ENCODE results near the gene ST3GAL6. TPM values are rescaled to one million over a fixed set of nuclear protein-coding genes. Genes with fewer than 3 reads are reported as not detected.
A peak's percentile ranks its signal among the peaks of the same experiment; 100 is the strongest.

ST3GAL6 gene
- total RNA-seq, 1 donor from 2014 or later: 2.9 TPM

DNA sequence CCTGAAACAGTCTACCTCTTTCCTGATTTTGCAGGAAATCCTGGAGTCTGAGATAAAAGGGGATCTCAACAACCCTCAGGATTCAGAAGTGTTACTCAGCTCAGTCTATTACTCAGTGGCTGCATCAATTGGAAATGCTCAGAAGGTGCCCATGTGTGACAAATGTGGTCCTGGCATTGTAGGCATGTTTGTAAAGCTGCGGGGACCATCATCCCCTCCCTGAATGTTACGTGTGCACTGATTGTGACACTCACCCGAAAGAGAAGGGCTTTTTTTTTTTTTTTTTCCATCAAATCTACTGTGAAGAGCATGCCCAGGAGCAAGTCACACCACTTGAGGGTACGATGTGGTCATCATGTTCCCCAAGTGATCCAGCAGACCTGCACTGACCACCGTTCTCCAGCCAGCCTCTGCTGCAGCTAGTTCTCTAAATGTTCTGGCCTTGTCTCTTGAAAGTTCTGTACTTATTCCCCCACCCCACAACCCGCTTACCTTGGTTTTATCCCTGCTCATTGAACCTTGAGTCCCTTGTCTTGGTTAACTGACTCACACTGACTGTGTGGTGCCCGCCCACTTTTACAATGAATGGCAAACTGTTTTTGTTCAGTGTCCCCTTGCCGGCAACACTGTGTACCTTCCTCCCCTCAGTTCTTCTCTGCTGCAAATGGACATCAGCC, 19.8 kb downstream of the ST3GAL6 start:
- FAIRE-seq (no peak), DNase-seq (ENCODE audit: low read depth) (peak; percentile 24)
- Histone ChIP-seq H3K36me3 (ENCODE audit: control insufficient read depth, insufficient read depth, low read length) (no peaks in the 10 kb centered on the region), H3K4me3 (ENCODE audit: low read depth, low read length) (no peak overlapping the region), H3K27me3 (ENCODE audit: control insufficient read depth, insufficient read depth, low read length) (no peaks in the 10 kb centered on the region)
- TF ChIP-seq, protein P1, sequence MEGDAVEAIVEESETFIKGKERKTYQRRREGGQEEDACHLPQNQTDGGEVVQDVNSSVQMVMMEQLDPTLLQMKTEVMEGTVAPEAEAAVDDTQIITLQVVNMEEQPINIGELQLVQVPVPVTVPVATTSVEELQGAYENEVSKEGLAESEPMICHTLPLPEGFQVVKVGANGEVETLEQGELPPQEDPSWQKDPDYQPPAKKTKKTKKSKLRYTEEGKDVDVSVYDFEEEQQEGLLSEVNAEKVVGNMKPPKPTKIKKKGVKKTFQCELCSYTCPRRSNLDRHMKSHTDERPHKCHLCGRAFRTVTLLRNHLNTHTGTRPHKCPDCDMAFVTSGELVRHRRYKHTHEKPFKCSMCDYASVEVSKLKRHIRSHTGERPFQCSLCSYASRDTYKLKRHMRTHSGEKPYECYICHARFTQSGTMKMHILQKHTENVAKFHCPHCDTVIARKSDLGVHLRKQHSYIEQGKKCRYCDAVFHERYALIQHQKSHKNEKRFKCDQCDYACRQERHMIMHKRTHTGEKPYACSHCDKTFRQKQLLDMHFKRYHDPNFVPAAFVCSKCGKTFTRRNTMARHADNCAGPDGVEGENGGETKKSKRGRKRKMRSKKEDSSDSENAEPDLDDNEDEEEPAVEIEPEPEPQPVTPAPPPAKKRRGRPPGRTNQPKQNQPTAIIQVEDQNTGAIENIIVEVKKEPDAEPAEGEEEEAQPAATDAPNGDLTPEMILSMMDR (IDR thresholded peaks at IDR 0.05; ENCODE audit: insufficient read depth, low read length, severe bottlenecking): no peak

DNA sequence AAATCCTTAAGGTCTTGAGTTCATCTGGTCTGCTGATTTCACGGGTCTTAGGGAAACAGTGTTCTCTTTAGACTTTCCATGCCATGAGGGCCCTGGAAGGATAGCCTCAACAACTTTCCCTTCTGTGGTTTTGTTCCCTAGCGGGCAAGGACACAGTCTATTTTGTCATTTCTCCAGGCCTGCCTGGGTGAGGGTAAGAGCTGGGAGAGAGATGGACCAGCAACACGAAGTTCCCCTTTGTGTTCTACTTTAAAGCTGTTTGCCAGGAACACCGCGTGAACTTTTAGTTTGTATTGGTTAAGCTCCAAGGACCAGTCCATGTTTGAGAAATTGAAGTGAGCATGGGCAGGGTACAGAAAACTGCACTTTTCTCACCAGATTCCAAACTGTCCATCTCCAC, 20.9 kb downstream of the ST3GAL6 start:
- H3K4me3 ChIP-seq (ENCODE audit: low read depth, low read length): no peak overlapping the region
- H3K27me3 ChIP-seq (ENCODE audit: control insufficient read depth, insufficient read depth, low read length): no peaks in the 10 kb centered on the region
- DNase-seq (ENCODE audit: low read depth): no peak
- H3K36me3 ChIP-seq (ENCODE audit: control insufficient read depth, insufficient read depth, low read length): no peaks in the 10 kb centered on the region
- FAIRE-seq: no peak
- TF ChIP-seq, protein P1 (IDR thresholded peaks at IDR 0.05; ENCODE audit: insufficient read depth, low read length, severe bottlenecking): no peak

DNA sequence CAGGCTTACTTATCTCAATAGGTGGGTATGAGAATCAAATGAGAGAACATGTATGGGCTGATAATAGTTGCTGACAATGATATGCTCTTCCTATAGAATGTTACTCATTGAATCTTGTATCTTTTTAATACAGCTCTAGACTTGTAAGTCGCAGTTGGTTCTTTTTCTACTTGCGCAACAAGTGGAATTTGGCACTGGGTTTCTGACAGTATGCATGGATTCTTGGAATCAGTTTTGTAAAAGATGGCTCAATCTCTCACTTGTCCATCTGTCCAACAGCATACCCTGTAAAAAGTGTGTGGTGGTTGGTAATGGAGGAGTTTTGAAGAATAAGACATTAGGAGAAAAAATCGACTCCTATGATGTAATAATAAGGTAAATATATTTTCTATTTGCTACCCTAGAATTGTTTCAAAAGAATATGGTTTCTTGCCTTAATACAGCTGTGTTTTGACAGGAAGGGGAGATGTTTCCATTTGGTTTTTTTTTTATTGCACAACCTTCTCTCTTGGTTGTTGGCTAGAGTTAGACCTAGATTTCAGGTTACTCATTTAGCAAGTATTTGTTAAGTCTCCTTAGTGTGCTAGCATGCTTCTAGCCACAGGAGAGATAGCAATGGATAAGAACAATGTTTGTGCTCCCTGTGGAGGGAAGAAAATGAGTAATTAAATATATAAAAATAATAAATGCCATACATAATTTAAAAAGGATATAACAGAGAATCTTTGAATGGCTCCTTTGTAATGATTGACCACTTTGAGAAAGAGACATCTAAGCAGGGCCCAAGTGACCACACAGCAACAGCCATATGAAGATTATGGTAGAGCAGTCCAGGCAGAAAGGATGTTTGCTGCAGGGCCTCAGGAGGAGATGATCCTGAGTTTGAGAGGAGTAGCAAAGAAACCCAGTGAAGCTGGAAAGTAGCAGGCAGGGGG, 21.8 kb downstream of the ST3GAL6 start:
- FAIRE-seq (no peak), DNase-seq (ENCODE audit: low read depth) (peak; percentile 85)
- TF ChIP-seq, protein P1 (IDR thresholded peaks at IDR 0.05; ENCODE audit: insufficient read depth, low read length, severe bottlenecking): no peak
- Histone ChIP-seq H3K36me3 (ENCODE audit: control insufficient read depth, insufficient read depth, low read length) (no peaks in the 10 kb centered on the region), H3K27me3 (ENCODE audit: control insufficient read depth, insufficient read depth, low read length) (no peaks in the 10 kb centered on the region), H3K4me3 (ENCODE audit: low read depth, low read length) (no peak overlapping the region)

DNA sequence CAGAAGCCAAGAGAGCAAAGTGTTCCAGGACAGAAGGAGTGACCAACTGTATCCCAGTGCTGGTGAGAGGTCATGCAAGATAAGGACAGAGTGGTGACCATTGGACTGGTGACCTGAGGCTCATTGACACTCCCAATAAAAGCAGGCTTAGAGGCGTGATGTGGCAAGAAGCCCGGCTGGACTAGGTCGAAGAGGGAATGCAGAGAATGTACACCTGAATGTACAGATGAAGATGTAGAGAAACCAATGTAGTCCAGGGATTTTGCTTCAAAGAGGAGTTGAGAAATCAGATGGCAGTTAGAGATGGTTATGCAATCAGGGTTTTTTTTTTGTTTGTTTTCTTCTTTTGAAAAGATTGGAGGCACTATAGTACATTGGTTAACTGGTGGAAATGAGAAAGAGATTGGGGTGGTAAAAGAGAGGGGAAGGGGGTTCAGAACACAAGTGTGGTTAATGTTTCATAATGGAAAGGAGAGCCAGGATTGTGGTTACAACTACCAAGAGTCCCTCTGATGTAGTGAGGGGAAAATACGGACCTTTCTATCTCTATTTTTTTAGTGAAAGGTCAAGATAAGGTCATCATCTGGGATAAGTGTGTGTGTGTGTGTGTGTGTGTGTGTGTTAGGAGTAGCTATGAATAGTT, 23.3 kb downstream of the ST3GAL6 start:
- DNase-seq (ENCODE audit: low read depth) (no peak), FAIRE-seq (no peak)

DNA sequence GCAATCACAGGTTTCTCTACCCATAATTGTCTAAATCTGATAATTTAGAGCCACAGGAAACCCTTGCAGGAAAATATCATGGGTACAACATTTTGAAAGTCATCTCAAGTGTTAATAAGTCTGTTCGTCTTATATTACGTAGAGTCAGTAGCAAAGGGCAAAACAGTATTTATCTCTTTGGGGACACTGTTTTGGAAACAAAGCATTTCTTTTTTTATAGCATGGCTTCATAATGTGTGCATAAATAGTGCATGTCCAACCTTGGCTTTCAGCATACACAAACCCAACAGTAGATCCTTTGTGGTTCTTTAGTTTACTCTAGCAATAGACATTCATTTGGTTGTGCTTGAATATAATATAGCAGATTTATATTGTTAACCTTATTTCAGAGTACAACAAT, 24.0 kb downstream of the ST3GAL6 start:
- no peaks in the 10 kb centered on the region for H3K27me3 ChIP-seq (ENCODE audit: control insufficient read depth, insufficient read depth, low read length)
- H3K4me3 ChIP-seq (ENCODE audit: low read depth, low read length): no peak overlapping the region
- H3K36me3 ChIP-seq (ENCODE audit: control insufficient read depth, insufficient read depth, low read length): no peaks in the 10 kb centered on the region
- TF ChIP-seq, protein P1 (IDR thresholded peaks at IDR 0.05; ENCODE audit: insufficient read depth, low read length, severe bottlenecking): no peak
- FAIRE-seq (no peak), DNase-seq (ENCODE audit: low read depth) (no peak)

More for the DNA sequence above, 23.3 kb downstream of the ST3GAL6 start:
- TF ChIP-seq, protein P1 (IDR thresholded peaks at IDR 0.05; ENCODE audit: insufficient read depth, low read length, severe bottlenecking): no peak
- no peak overlapping the region for H3K4me3 ChIP-seq (ENCODE audit: low read depth, low read length)
- H3K36me3 ChIP-seq (ENCODE audit: control insufficient read depth, insufficient read depth, low read length): no peaks in the 10 kb centered on the region
- no peaks in the 10 kb centered on the region for H3K27me3 ChIP-seq (ENCODE audit: control insufficient read depth, insufficient read depth, low read length)
